Panc1 (cell line): ENCODE results near the gene FBXO3. TPM values are rescaled to one million over a fixed set of nuclear protein-coding genes. Genes with fewer than 3 reads are reported as not detected.

Source experiments
- ATAC-seq: fragments of 200-7000 bp; cut with Tn5 transposase; 2 replicates; pipeline ENCODE4 v1.9.1; 2020; ENCODE audit warnings: mild to moderate bottlenecking, moderate library complexity
- BruUV-seq: library from RNA; stranded (reverse); fragments of 400-500 nt; replicated peaks from 2 replicates; lab custom pipeline; 2021; lab: Mats Ljungman, UMichigan
- CTCF ChIA-PET: fragments of 300-600 bp; sonication (Branson Sonifier 250); formaldehyde crosslinking; loops from one replicate; lab custom pipeline; 2022; ENCODE audit warnings: antibody characterized with exemption; lab: Charles Lee
- POLR2A ChIA-PET: fragments of 300-600 bp; sonication (Branson Sonifier 250); formaldehyde crosslinking; loops from one replicate; lab custom pipeline; 2022; ENCODE audit warnings: antibody characterized with exemption; lab: Charles Lee
- DNase-seq: peaks from one replicate; pipeline ENCODE4 v3.0.0-alpha.2; 2010; ENCODE audit warnings: low read depth, low spot score
- H3K27ac ChIP-seq: 2 replicates; pipeline ENCODE4 v1.5.1; 2011; ENCODE audit warnings: mild to moderate bottlenecking, low read length, inconsistent platforms
- H3K27me3 ChIP-seq: fragments of 200-500 bp; sonication (Bioruptor generic); 2 replicates; pipeline ENCODE4 v1.6.0; 2014; ENCODE audit warnings: low read length, inconsistent platforms; ENCODE audit not compliant: control insufficient read depth, insufficient read depth
- H3K36me3 ChIP-seq: fragments of 200-500 bp; sonication (Bioruptor generic); 2 replicates; pipeline ENCODE4 v1.5.1; 2014; ENCODE audit warnings: inconsistent platforms, mild to moderate bottlenecking, low read length, moderate library complexity; ENCODE audit not compliant: control insufficient read depth, insufficient read depth
- H3K4me1 ChIP-seq: 2 replicates; pipeline ENCODE4 v1.5.1; 2011; ENCODE audit warnings: inconsistent platforms, mild to moderate bottlenecking, low read length, moderate library complexity; ENCODE audit not compliant: control insufficient read depth, insufficient read depth
- H3K4me3 ChIP-seq, 2 experiments: 2 replicates each; pipeline ENCODE4 v1.5.1; 2011 to 2012; ENCODE audit warnings: low read depth in 2 of 2, low read length in 2 of 2, mild to moderate bottlenecking in 2 of 2, inconsistent platforms in 1 of 2, moderate library complexity in 1 of 2
- H3K9me3 ChIP-seq: fragments of 200-500 bp; sonication (Bioruptor generic); 2 replicates; pipeline ENCODE4 v1.5.1; 2014; ENCODE audit warnings: low read depth, mild to moderate bottlenecking, inconsistent platforms, low read length, moderate library complexity; ENCODE audit not compliant: control insufficient read depth, insufficient read depth
- CTCF ChIP-seq: fragments of 450-650 bp; IDR thresholded peaks from 2 replicates; pipeline ENCODE4 v1.5.1; 2017; ENCODE audit warnings: mild to moderate bottlenecking
- POLR2AphosphoS5 ChIP-seq: IDR thresholded peaks from 2 replicates; pipeline ENCODE4 v1.6.1; 2012; ENCODE audit warnings: mild to moderate bottlenecking, low read depth, low read length, moderate library complexity
- REST ChIP-seq, 2 experiments: IDR thresholded peaks; 2 replicates each; pipeline ENCODE4 v1.6.1; 2011 to 2012; ENCODE audit warnings: low read depth in 2 of 2, control low read depth in 1 of 2, low read length in 1 of 2, mild to moderate bottlenecking in 1 of 2, moderate library complexity in 1 of 2; ENCODE audit not compliant: insufficient read depth in 1 of 2
- SIN3A ChIP-seq: IDR thresholded peaks from 2 replicates; pipeline ENCODE4 v1.6.1; 2012; ENCODE audit warnings: low read depth, mild to moderate bottlenecking, low read length, moderate library complexity, borderline replicate concordance; ENCODE audit not compliant: insufficient read depth
- TCF7L2 ChIP-seq: IDR thresholded peaks from 2 replicates; pipeline ENCODE4 v1.6.1; 2011; ENCODE audit warnings: mild to moderate bottlenecking, low read depth, low read length, inconsistent platforms
- in situ Hi-C: cut with HindIII; loops from 2 replicates; pipeline ENCODE4 v1.10.0; 2016; ENCODE audit warnings: low sequenced_read_pairs, low pct_unique_long_range_greater_than_20kb
- intact Hi-C: fragments of 100-400 bp; cut with micrococcal nuclease; formaldehyde crosslinking; loops from one replicate; pipeline ENCODE4 v1.10.0; 2022; ENCODE audit not compliant: unreplicated experiment
- total RNA-seq: library from RNA; stranded (reverse); gene quantifications from one replicate; pipeline ENCODE4 v1.2.1, GENCODE V29; 2021; ENCODE audit not compliant: unreplicated experiment

FBXO3 gene
- total RNA-seq, 1 experiment from 2014 or later: 22.3 TPM

- Histone ChIP-seq H3K27me3 (peaks cover 3% of the 10 kb centered on the region; the same call in 1 of the 2 replicates), H3K36me3 (no peaks in the 10 kb centered on the region), H3K9me3 (no peaks in the 10 kb centered on the region), H3K4me1 (no peaks in the 10 kb centered on the region), H3K27ac (no peak overlapping the region), H3K4me3 (no peak overlapping the region)
- ChIA-PET POLR2A (interaction anchor here (0.7 kb wide), 1 partner anchor 83 kb away, joined by 3 read pairs; no protein-coding TSS in a partner anchor), CTCF (no interaction called here)
- DNase-seq (no peak), ATAC-seq (no peak)
- in situ Hi-C loops (no loop called here), intact Hi-C loops (no loop called here)
- BruUV-seq: no TSS peak
- TF ChIP-seq SIN3A (no peak), TCF7L2 (no peak), CTCF (no peak), REST (IDR thresholded peaks at IDR 0.05; ENCODE audit: insufficient read depth in 1 of 2, low read depth in 2 of 2, low read length in 1 of 2) (no peak), POLR2AphosphoS5 (no peak)
Observed at GRCh38 chr11:33785609-33786008, 11.3 kb upstream of the FBXO3 start.

- in situ Hi-C loops (no loop called here), intact Hi-C loops (no loop called here)
- Histone ChIP-seq H3K36me3 (no peaks in the 10 kb centered on the region), H3K27me3 (no peaks in the 10 kb centered on the region), H3K4me1 (peaks cover 2% of the 10 kb centered on the region; the same call in 1 of the 2 replicates), H3K27ac (no peak overlapping the region), H3K9me3 (no peaks in the 10 kb centered on the region), H3K4me3 (no peak overlapping the region)
- ChIA-PET CTCF (no interaction called here), POLR2A (no interaction called here)
- TF ChIP-seq CTCF: no peak
- TF ChIP-seq SIN3A: no peak
- TF ChIP-seq REST (IDR thresholded peaks at IDR 0.05; ENCODE audit: insufficient read depth in 1 of 2, low read depth in 2 of 2, low read length in 1 of 2): no peak
- no peak for TF ChIP-seq POLR2AphosphoS5
- TF ChIP-seq TCF7L2: no peak
- BruUV-seq: no TSS peak
- DNase-seq (no peak), ATAC-seq (no peak)
Observed at GRCh38 chr11:33779849-33780528, 5.7 kb upstream of the FBXO3 start.
